ENCODE results near the gene CFAP299. TPM values are rescaled to one million over a fixed set of nuclear protein-coding genes. Genes with fewer than 3 reads are reported as not detected.

The CFAP299 gene
- total and polyA plus RNA-seq, 2 of the 8 experiments (the other 6 are each of a cell fraction or from before 2014, with no cell fraction given): not detected

DNA sequence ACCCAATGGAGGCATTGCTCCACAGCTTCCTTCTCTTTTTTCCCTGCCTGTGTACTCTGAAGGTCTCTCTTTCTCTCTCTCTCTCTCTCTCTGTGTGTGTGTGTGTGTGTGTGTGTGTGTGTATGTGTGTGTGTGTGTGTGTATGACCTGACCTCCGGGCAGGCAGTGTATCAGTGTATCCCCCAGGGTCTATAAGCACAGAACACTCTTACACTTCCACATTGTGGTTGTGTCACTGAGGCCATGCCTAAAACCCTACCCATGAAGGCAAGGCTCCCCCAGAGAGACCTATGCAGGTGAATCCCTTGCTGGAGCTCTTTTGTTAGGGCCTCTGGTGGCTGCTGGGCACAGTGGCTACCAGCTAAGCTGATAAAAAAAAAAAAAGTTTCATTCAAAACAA is 394.6 kb downstream of the CFAP299 start:
- H3K14ac ChIP-seq (ENCODE audit: insufficient read length): no peak overlapping the region
- no peaks in the 10 kb centered on the region for H3K4me1 ChIP-seq (replicated peaks in 1 of 4; ENCODE audit: control insufficient read depth in 3 of 4, insufficient read depth in 4 of 4, low read length in 3 of 4)
- no peak overlapping the region for H4K91ac ChIP-seq (replicated peaks; ENCODE audit: insufficient read length, low read length)
- peaks cover 0 to 4% (median 1%) of the 10 kb centered on the region in 4 experiments; a peak in 4 of 7 replicates for H3K27me3 ChIP-seq (replicated peaks in 1 of 4; ENCODE audit: control insufficient read depth in 3 of 4, extremely low read depth in 1 of 4, insufficient read depth in 3 of 4, low read length in 3 of 4)
- H4K20me1 ChIP-seq (replicated peaks in 1 of 2; ENCODE audit: control insufficient read depth in 1 of 2, insufficient read depth in 2 of 2, low read length in 2 of 2): no peaks in the 10 kb centered on the region
- H3K56ac ChIP-seq (replicated peaks; ENCODE audit: insufficient read length, low read depth, low read length): no peak overlapping the region
- H2BK20ac ChIP-seq (ENCODE audit: low read length): no peak overlapping the region
- no peak overlapping the region for H2BK12ac ChIP-seq (ENCODE audit: low read depth, low read length)
- H2AFZ ChIP-seq (ENCODE audit: low read length): no peak overlapping the region
- H2BK15ac ChIP-seq (ENCODE audit: low read length): no peak overlapping the region
- DNase-seq (ENCODE audit: low read depth in 1 of 2, low spot score in 2 of 2): no peak
- H3K4me3 ChIP-seq (ENCODE audit: extremely low read depth in 1 of 4, insufficient read depth in 2 of 4, low read depth in 3 of 4, low read length in 4 of 4): no peak overlapping the region
- no peaks in the 10 kb centered on the region for H3K79me1 ChIP-seq (ENCODE audit: low read depth, low read length)
- H3K23me2 ChIP-seq (ENCODE audit: low read depth, low read length): no peaks in the 10 kb centered on the region
- no peak overlapping the region for H2BK5ac ChIP-seq (ENCODE audit: low read depth, low read length)
- ChIA-PET POLR2A (ENCODE audit: partially characterized antibody) (no interaction called here), CTCF (ENCODE audit: partially characterized antibody) (interaction anchor here (1.0 kb wide), 1 partner anchor 94 kb away, joined by 3 read pairs; no protein-coding TSS in a partner anchor)
- no peak overlapping the region for H3K23ac ChIP-seq (ENCODE audit: insufficient read length)
- no peak overlapping the region for H4K8ac ChIP-seq (ENCODE audit: extremely low read depth, insufficient read depth, low read length)
- H3K36me3 ChIP-seq (ENCODE audit: control insufficient read depth in 2 of 4, insufficient read depth in 4 of 4, low read length in 3 of 4): no peaks in the 10 kb centered on the region
- no peak overlapping the region for H3K4ac ChIP-seq (replicated peaks; ENCODE audit: insufficient read length, low read depth, low read length)
- no CpG with 5 or more reads among the region's 1 CpG for WGBS, 2 experiments (ENCODE audit: extremely low coverage in 1 of 2, insufficient coverage in 1 of 2, insufficient read length in 1 of 2, insufficient replicate concordance in 2 of 2, low coverage in 1 of 2, low lambda C conversion rate in 2 of 2, missing lambda C conversion rate in 1 of 2)
- H3K18ac ChIP-seq (ENCODE audit: extremely low read depth, low read length): no peak overlapping the region
- no peak overlapping the region for H2BK120ac ChIP-seq (replicated peaks; ENCODE audit: low read depth, low read length)
- H3K9ac ChIP-seq (replicated peaks in 1 of 4; ENCODE audit: extremely low read depth in 1 of 4, low read depth in 3 of 4, low read length in 3 of 4): no peak overlapping the region
- no peak overlapping the region for H2AK5ac ChIP-seq (ENCODE audit: low read depth, low read length)
- H3K4me2 ChIP-seq (ENCODE audit: insufficient read depth in 1 of 2, low read depth in 2 of 2, low read length in 2 of 2): no peak overlapping the region
- no peak for FAIRE-seq
- H3K9me3 ChIP-seq (ENCODE audit: insufficient read depth in 2 of 2, low read depth in 1 of 2, low read length in 1 of 2): no peaks in the 10 kb centered on the region
- H3K79me2 ChIP-seq (ENCODE audit: control insufficient read depth in 1 of 2, insufficient read depth in 2 of 2, low read length in 2 of 2): no peaks in the 10 kb centered on the region
- no peak overlapping the region for H3K27ac ChIP-seq (ENCODE audit: low read depth, low read length)
- no peak overlapping the region for H4K5ac ChIP-seq (ENCODE audit: insufficient read length, low read depth, low read length)
- TF ChIP-seq POLR2AphosphoS5 (IDR thresholded peaks at IDR 0.05; ENCODE audit: low read depth, low read length): no peak
- no peak for TF ChIP-seq BCL11A (IDR thresholded peaks at IDR 0.05; ENCODE audit: low read depth in 2 of 2, low read length in 2 of 2)
- no peak for TF ChIP-seq CEBPB (IDR thresholded peaks at IDR 0.05; ENCODE audit: low read depth, low read length)
- TF ChIP-seq TCF12 (IDR thresholded peaks at IDR 0.05; ENCODE audit: low read depth, low read length): no peak
- TF ChIP-seq SIRT6 (IDR thresholded peaks at IDR 0.05; ENCODE audit: low read length): no peak
- no peak for TF ChIP-seq SIN3A (conservative IDR thresholded peaks at IDR 0.05 in 1 of 2, IDR thresholded peaks at IDR 0.05 in 1 of 2; ENCODE audit: low read depth in 1 of 2, low read length in 2 of 2)
- TF ChIP-seq KDM1A (IDR thresholded peaks at IDR 0.05; ENCODE audit: borderline replicate concordance, low read length): no peak
- TF ChIP-seq E2F6 (IDR thresholded peaks at IDR 0.05): no peak
- TF ChIP-seq, protein P1, sequence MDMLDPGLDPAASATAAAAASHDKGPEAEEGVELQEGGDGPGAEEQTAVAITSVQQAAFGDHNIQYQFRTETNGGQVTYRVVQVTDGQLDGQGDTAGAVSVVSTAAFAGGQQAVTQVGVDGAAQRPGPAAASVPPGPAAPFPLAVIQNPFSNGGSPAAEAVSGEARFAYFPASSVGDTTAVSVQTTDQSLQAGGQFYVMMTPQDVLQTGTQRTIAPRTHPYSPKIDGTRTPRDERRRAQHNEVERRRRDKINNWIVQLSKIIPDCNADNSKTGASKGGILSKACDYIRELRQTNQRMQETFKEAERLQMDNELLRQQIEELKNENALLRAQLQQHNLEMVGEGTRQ (IDR thresholded peaks at IDR 0.05; ENCODE audit: low read length): no peak
- no peak for TF ChIP-seq FOSL1 (IDR thresholded peaks at IDR 0.05; ENCODE audit: insufficient read depth, low read depth, low read length)
- no peak for TF ChIP-seq RFX5 (IDR thresholded peaks at IDR 0.05; ENCODE audit: borderline replicate concordance, low read depth, low read length)
- no peak for TF ChIP-seq SRF (IDR thresholded peaks at IDR 0.05; ENCODE audit: low read depth, low read length)
- TF ChIP-seq BRCA1 (IDR thresholded peaks at IDR 0.05; ENCODE audit: low read depth, low read length): no peak
- no peak for TF ChIP-seq TAF1 (IDR thresholded peaks at IDR 0.05; ENCODE audit: low read depth, low read length)
